HEK293 (cell line): Measurements from ENCODE around the gene CCR6.
"Not testable (repeated sequence)": the region's sequence is repeated elsewhere in the genome, so short reads cannot be mapped to it uniquely, and the experiment has no call there.

Source experiments
- CTCF ChIA-PET: fragments of 350-600 bp; formaldehyde crosslinking; extraction: SDS; loops from one replicate; lab custom pipeline; 2021; ENCODE audit warnings: antibody characterized with exemption; lab: Yijun Ruan, JAX
- POLR2A ChIA-PET: fragments of 300-600 bp; formaldehyde crosslinking; extraction: SDS; loops from one replicate; lab custom pipeline; 2020; ENCODE audit warnings: antibody characterized with exemption, inconsistent platforms; lab: Yijun Ruan, JAX
- H3K27ac ChIP-seq: fragments of 200-500 bp; sonication (Bioruptor generic); 2 replicates; pipeline ENCODE4 v1.5.1; 2014; ENCODE audit warnings: low read depth, low read length, control low read depth, inconsistent platforms; ENCODE audit errors: extremely low read depth
- H3K36me3 ChIP-seq, 2 experiments: fragments of 200-500 bp in 1 of 2; sonication (Bioruptor generic) in 1 of 2; 1 replicate in 1 of 2; 2 replicates in 1 of 2; pipeline ENCODE4 v1.5.1; 2014 to 2017; ENCODE audit warnings: inconsistent platforms in 2 of 2, low read length in 2 of 2; ENCODE audit not compliant: control insufficient read depth in 2 of 2, insufficient read depth in 1 of 2
- H3K4me1 ChIP-seq: fragments of 200-500 bp; sonication (Bioruptor generic); 2 replicates; pipeline ENCODE4 v1.5.1; 2014; ENCODE audit warnings: mild to moderate bottlenecking, low read length, inconsistent platforms; ENCODE audit not compliant: control insufficient read depth, insufficient read depth
- H3K4me3 ChIP-seq: 2 replicates; pipeline ENCODE4 v1.5.1; 2011; ENCODE audit warnings: low read depth, mild to moderate bottlenecking, control low read depth, low read length, moderate library complexity
- H3K9me3 ChIP-seq: fragments of 200-500 bp; sonication (Bioruptor generic); 2 replicates; pipeline ENCODE4 v1.5.1; 2014; ENCODE audit warnings: low read depth, low read length, inconsistent platforms; ENCODE audit not compliant: control insufficient read depth, insufficient read depth
- FEZF1 ChIP-seq: fragments of 450-650 bp; formaldehyde crosslinking; IDR thresholded peaks from 2 replicates; pipeline ENCODE4 v1.5.1; 2016; ENCODE audit warnings: missing biosample characterization, missing genetic modification characterization
- KLF10 ChIP-seq: fragments of 450-650 bp; IDR thresholded peaks from 2 replicates; pipeline ENCODE4 v1.5.1; 2018; ENCODE audit warnings: missing biosample characterization, mild to moderate bottlenecking, missing genetic modification characterization
- TSHZ1 ChIP-seq: fragments of 450-650 bp; formaldehyde crosslinking; IDR thresholded peaks from 2 replicates; pipeline ENCODE4 v1.5.1; 2016; ENCODE audit warnings: missing biosample characterization, missing genetic modification characterization, borderline replicate concordance
- ZBTB21 ChIP-seq: fragments of 450-650 bp; formaldehyde crosslinking; IDR thresholded peaks from 2 replicates; pipeline ENCODE4 v1.5.1; 2017; ENCODE audit warnings: missing biosample characterization, missing genetic modification characterization
- ZBTB44 ChIP-seq: fragments of 450-650 bp; IDR thresholded peaks from 2 replicates; pipeline ENCODE4 v1.5.1; 2018; ENCODE audit warnings: missing biosample characterization, mild to moderate bottlenecking, missing genetic modification characterization
- ZBTB48 ChIP-seq: fragments of 450-650 bp; formaldehyde crosslinking; IDR thresholded peaks from 2 replicates; pipeline ENCODE4 v1.5.1; 2016; ENCODE audit warnings: missing biosample characterization, missing genetic modification characterization
- ZFP37 ChIP-seq: fragments of 450-650 bp; formaldehyde crosslinking; IDR thresholded peaks from 2 replicates; pipeline ENCODE4 v1.5.1; 2016; ENCODE audit warnings: missing biosample characterization, missing genetic modification characterization
- ZNF10 ChIP-seq: fragments of 450-650 bp; formaldehyde crosslinking; IDR thresholded peaks from 2 replicates; pipeline ENCODE4 v1.5.1; 2017; ENCODE audit warnings: missing biosample characterization, missing genetic modification characterization
- ZNF155 ChIP-seq: fragments of 450-650 bp; formaldehyde crosslinking; IDR thresholded peaks from 2 replicates; pipeline ENCODE4 v1.5.1; 2016; ENCODE audit warnings: missing biosample characterization, missing genetic modification characterization
- ZNF292 ChIP-seq: fragments of 450-650 bp; formaldehyde crosslinking; IDR thresholded peaks from 2 replicates; pipeline ENCODE4 v1.5.1; 2016; ENCODE audit warnings: low read depth, missing biosample characterization, missing genetic modification characterization, borderline replicate concordance
- ZNF341 ChIP-seq: fragments of 450-650 bp; formaldehyde crosslinking; IDR thresholded peaks from 2 replicates; pipeline ENCODE4; 2016; ENCODE audit warnings: low read depth, missing biosample characterization, missing genetic modification characterization
- ZNF544 ChIP-seq: fragments of 450-650 bp; formaldehyde crosslinking; IDR thresholded peaks from 2 replicates; pipeline ENCODE4 v1.5.0; 2017; ENCODE audit warnings: missing biosample characterization, missing genetic modification characterization
- ZNF624 ChIP-seq: fragments of 450-650 bp; formaldehyde crosslinking; IDR thresholded peaks from 2 replicates; pipeline ENCODE4 v1.5.1; 2017; ENCODE audit warnings: missing biosample characterization, missing genetic modification characterization
- ZNF660 ChIP-seq: fragments of 450-650 bp; IDR thresholded peaks from 2 replicates; pipeline ENCODE4 v1.5.1; 2018; ENCODE audit warnings: missing biosample characterization, mild to moderate bottlenecking, missing genetic modification characterization
- ZNF777 ChIP-seq: fragments of 450-650 bp; formaldehyde crosslinking; IDR thresholded peaks from 2 replicates; pipeline ENCODE4 v1.5.1; 2017; ENCODE audit warnings: missing biosample characterization, missing genetic modification characterization, borderline replicate concordance
- TF ChIP-seq, protein P1 (sequence below): fragments of 450-650 bp; formaldehyde crosslinking; IDR thresholded peaks from 2 replicates; pipeline ENCODE4 v1.5.1; 2016; ENCODE audit warnings: missing biosample characterization, missing genetic modification characterization
- TF ChIP-seq, protein P2 (sequence below): fragments of 450-650 bp; formaldehyde crosslinking; conservative IDR thresholded peaks from 2 replicates; pipeline ENCODE4 v1.5.1; 2016; ENCODE audit warnings: low read depth, missing biosample characterization, missing genetic modification characterization

CCR6 gene

GRCh38 chr6:167164261-167164660 lies 41.4 kb downstream of the CCR6 start (continued):
- TF ChIP-seq ZNF660 (no peak), ZNF155 (tag by site-specific recombination) (no peak), ZBTB21 (no peak), ZNF10 (tag by site-specific recombination) (no peak)

DNA sequence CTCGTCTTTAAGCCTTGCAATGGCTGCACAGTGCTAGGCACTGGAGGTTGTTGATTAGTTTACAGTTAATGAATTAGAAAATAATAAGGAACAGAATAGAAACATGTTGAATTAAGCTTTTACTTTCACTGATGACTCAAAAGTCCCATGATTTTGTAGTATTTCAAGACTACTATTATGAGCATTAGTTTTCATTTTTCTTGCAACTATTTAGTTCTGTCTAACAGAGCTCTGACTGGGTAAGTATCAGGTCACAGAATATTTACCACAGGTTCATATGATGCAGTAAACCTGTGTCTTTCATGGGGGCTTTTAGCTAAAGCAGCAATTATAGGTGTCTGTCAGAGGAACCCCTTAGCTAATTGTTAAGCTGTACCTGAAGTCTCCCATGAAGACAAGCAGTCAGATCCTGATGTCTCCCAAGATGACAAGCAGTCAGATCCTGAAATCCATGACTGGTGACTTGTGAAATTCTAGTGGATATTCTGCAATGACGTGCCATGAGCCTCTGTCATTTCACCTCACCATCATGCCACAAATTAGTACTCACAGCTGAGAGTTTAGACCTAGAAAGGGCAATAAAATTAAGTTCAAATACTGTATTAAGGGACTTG lies 43.1 kb downstream of the CCR6 start:
- Histone ChIP-seq H3K9me3 (no peaks in the 10 kb centered on the region), H3K4me1 (no peaks in the 10 kb centered on the region), H3K4me3 (no peak overlapping the region), H3K36me3 (no peaks in the 10 kb centered on the region), H3K27ac (no peak overlapping the region)
- ChIA-PET POLR2A (no interaction called here), CTCF (interaction anchor here (1.1 kb wide), 1 partner anchor 24 kb away, joined by 3 read pairs; no protein-coding TSS in a partner anchor)
- TF ChIP-seq, protein P1, sequence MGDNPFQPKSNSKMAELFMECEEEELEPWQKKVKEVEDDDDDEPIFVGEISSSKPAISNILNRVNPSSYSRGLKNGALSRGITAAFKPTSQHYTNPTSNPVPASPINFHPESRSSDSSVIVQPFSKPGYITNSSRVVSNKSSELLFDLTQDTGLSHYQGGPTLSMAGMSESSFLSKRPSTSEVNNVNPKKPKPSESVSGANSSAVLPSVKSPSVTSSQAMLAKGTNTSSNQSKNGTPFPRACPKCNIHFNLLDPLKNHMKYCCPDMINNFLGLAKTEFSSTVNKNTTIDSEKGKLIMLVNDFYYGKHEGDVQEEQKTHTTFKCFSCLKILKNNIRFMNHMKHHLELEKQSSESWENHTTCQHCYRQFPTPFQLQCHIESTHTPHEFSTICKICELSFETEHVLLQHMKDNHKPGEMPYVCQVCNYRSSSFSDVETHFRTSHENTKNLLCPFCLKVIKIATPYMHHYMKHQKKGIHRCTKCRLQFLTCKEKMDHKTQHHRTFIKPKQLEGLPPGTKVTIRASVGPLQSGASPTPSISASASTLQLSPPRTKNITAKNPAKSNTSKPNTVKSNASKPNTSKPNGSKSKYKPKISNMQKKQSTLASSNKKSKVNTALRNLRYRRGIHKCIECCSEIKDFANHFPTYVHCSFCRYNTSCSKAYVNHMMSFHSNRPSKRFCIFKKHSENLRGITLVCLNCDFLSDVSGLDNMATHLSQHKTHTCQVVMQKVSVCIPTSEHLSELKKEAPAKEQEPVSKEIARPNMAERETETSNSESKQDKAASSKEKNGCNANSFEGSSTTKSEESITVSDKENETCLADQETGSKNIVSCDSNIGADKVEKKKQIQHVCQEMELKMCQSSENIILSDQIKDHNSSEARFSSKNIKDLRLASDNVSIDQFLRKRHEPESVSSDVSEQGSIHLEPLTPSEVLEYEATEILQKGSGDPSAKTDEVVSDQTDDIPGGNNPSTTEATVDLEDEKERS (tag by site-specific recombination): no peak
- TF ChIP-seq ZNF341 (tag by site-specific recombination) (no peak), ZNF544 (tag by site-specific recombination) (no peak), ZNF292 (no peak), ZBTB48 (no peak), KLF10 (tag by site-specific recombination) (no peak), ZNF624 (tag by site-specific recombination) (no peak), ZNF777 (tag by site-specific recombination) (no peak), ZFP37 (tag by site-specific recombination) (no peak), ZBTB44 (no peak), FEZF1 (tag by site-specific recombination) (no peak), TSHZ1 (tag by site-specific recombination) (no peak)
- TF ChIP-seq, protein P2, sequence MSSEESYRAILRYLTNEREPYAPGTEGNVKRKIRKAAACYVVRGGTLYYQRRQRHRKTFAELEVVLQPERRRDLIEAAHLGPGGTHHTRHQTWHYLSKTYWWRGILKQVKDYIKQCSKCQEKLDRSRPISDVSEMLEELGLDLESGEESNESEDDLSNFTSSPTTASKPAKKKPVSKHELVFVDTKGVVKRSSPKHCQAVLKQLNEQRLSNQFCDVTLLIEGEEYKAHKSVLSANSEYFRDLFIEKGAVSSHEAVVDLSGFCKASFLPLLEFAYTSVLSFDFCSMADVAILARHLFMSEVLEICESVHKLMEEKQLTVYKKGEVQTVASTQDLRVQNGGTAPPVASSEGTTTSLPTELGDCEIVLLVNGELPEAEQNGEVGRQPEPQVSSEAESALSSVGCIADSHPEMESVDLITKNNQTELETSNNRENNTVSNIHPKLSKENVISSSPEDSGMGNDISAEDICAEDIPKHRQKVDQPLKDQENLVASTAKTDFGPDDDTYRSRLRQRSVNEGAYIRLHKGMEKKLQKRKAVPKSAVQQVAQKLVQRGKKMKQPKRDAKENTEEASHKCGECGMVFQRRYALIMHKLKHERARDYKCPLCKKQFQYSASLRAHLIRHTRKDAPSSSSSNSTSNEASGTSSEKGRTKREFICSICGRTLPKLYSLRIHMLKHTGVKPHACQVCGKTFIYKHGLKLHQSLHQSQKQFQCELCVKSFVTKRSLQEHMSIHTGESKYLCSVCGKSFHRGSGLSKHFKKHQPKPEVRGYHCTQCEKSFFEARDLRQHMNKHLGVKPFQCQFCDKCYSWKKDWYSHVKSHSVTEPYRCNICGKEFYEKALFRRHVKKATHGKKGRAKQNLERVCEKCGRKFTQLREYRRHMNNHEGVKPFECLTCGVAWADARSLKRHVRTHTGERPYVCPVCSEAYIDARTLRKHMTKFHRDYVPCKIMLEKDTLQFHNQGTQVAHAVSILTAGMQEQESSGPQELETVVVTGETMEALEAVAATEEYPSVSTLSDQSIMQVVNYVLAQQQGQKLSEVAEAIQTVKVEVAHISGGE (tag by site-specific recombination): no peak

DNA sequence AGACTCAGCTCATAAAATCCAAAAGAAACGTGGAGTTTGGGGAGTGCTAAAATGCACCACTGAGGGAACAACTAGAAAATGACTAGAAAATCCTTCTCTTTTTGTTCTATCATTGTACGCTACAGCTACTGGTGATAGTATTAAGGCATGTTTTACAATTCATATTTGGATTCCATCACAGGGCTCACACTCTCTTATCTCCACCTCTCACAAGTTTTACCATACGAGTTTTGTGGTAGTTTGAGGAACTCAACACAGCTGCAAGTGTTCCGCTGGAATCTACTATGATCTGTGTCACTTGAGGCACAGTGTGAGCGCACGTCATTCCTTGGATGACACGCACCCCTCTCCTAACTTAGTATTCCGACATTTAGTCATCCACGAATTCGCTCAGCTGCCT lies 44.8 kb downstream of the CCR6 start:
- H3K27ac ChIP-seq, H3K4me3 ChIP-seq, CTCF ChIA-PET, H3K36me3 ChIP-seq, H3K4me1 ChIP-seq, POLR2A ChIA-PET, H3K9me3 ChIP-seq: not testable (repeated sequence)

GRCh38 chr6:167168296-167168695 lies 45.4 kb downstream of the CCR6 start:
- H3K4me3 ChIP-seq, H3K9me3 ChIP-seq, CTCF ChIA-PET, H3K27ac ChIP-seq, H3K4me1 ChIP-seq, POLR2A ChIA-PET, H3K36me3 ChIP-seq: not testable (repeated sequence)
